Sigmoid colon (tissue), 4 donors: ENCODE measurements around the gene GALM.

Experiments used
- POLR2AphosphoS5 ChIP-seq, 4 donors: sonication (generic); formaldehyde crosslinking; IDR thresholded peaks; one replicate each; pipeline ENCODE4 v1.6.1; 2017; ENCODE audit warnings: antibody characterized with exemption in 4 of 4
- TF ChIP-seq, protein P1 (sequence below), 4 experiments: fragments of 450-650 bp in 3 of 4; fragments of 200-600 bp in 1 of 4; IDR thresholded peaks; one replicate each; pipeline ENCODE4 v1.5.1; 2016 to 2019; ENCODE audit warnings: antibody characterized with exemption in 4 of 4, mild to moderate bottlenecking in 3 of 4, moderate library complexity in 2 of 4

DNA sequence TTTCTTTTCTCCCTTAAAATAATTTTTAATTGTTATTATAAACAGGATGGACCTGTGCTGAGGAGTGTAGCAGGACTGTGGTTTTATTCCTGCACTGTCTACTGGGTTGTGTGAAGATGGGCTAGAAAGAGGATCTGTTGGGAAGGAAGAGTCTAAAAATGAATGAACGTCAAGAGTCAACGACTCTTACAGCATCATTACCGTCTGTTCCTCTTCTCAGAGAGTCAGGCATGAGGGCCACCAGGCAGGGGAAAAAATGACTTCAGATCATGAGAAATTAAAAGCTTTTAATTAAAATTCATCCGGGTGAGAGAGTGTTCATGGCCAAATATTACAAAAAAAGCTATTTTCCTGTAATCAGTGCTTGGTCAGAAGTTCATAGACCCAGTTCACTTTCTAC, 52.7 kb downstream of the GALM start:
- TF ChIP-seq POLR2AphosphoS5 (IDR thresholded peaks at IDR 0.05): no peak
- TF ChIP-seq, protein P1, sequence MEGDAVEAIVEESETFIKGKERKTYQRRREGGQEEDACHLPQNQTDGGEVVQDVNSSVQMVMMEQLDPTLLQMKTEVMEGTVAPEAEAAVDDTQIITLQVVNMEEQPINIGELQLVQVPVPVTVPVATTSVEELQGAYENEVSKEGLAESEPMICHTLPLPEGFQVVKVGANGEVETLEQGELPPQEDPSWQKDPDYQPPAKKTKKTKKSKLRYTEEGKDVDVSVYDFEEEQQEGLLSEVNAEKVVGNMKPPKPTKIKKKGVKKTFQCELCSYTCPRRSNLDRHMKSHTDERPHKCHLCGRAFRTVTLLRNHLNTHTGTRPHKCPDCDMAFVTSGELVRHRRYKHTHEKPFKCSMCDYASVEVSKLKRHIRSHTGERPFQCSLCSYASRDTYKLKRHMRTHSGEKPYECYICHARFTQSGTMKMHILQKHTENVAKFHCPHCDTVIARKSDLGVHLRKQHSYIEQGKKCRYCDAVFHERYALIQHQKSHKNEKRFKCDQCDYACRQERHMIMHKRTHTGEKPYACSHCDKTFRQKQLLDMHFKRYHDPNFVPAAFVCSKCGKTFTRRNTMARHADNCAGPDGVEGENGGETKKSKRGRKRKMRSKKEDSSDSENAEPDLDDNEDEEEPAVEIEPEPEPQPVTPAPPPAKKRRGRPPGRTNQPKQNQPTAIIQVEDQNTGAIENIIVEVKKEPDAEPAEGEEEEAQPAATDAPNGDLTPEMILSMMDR (IDR thresholded peaks at IDR 0.05): no peak
